GM12873 (cell line): ENCODE measurements around the gene SLC2A5.

Experiments used
- CTCF ChIP-seq: IDR thresholded peaks from 2 replicates; pipeline ENCODE4 v1.5.1; 2012; ENCODE audit warnings: low read depth, mild to moderate bottlenecking, moderate library complexity, low read length, control low read depth; ENCODE audit not compliant: insufficient read depth; ENCODE audit errors: missing control alignments

SLC2A5 gene

GRCh38 chr1:9070486-9070885 is 1.1 kb upstream of the SLC2A5 start:
- TF ChIP-seq CTCF: no peak

- TF ChIP-seq CTCF: no peak
Observed at GRCh38 chr1:9068981-9069325, 482 bp downstream of the SLC2A5 start.

GRCh38 chr1:9066945-9067807 is 2.3 kb downstream of the SLC2A5 start:
- TF ChIP-seq CTCF: no peak

GRCh38 chr1:9065213-9065751 is 4.2 kb downstream of the SLC2A5 start:
- TF ChIP-seq CTCF: no peak

- TF ChIP-seq CTCF: no peak
Observed at GRCh38 chr1:9062846-9063245, 6.6 kb downstream of the SLC2A5 start.

GRCh38 chr1:9062021-9062471 is 7.4 kb downstream of the SLC2A5 start:
- no peak for TF ChIP-seq CTCF

- TF ChIP-seq CTCF: no peak
Observed at GRCh38 chr1:9061252-9061960, 8.0 kb downstream of the SLC2A5 start.
